ENCODE measurements around the gene ANKH.
"Not testable (repeated sequence)": the region's sequence is repeated elsewhere in the genome, so short reads cannot be mapped to it uniquely, and the experiment has no call there.

Gene ANKH

DNA sequence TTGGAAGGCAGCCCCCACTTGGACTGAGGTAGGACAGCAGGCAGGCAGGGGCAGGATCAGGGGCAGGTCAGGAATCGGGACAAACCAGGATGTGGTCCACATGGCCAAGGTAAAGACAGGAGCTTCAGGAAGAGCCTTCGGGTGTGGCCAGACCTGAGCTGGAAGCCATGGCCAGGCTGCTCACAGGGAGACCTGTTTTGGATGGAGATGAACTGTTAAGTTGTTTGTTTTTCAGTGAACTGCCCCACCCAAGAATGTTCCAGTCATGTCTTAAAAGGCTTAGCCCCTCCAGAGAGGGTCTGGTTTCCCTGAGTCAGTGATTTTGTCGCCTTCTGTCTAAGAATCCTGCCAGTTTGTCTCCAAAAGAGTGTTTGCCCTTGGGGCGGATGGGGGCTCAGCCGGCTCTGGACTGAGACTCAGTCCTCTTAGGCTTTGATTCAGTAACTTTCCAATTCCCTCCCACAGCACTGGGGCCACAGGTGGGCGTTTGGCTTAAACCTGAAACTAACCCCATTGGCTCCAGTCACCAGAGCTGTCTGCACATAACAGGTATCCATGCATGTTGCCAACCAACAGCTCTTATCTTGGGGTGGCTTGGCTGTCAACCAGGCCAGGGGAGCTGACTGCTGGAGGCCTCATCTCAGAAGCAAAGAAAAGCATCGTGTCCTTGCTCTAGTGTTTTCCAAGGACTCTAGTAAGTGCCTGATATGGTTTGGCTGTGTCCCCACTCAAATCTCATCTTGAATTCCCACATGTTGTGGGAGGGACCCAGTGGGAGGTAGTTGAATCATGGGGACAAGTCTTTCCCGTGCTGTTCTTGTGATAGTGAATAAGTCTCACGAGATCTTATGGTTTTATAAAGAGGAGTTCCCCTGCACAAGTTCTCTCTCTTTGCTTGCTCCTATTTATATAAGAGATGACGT lies 11.3 kb upstream of the ANKH start:
- DNase-seq = no peak

DNA sequence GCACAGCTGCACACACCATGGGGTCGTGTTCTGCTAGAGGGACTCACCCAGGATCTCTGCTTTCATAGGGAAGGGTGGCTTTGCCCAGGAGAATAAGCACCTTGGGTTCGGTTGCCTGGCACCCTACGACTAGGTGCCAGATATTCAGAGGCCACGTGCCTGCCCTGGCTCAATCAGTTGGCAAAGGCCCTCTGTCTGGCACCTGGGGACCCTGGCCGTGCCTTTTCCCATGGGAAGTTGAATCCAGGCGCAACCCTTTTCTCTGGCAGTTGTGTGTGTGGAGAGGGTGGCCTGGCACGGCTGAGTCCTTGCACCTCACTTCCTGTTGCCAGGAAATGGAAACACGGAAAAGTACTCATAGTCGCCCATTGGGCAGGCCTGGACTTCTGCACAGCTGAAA lies 10.2 kb upstream of the ANKH start:
- no peak for DNase-seq

DNA sequence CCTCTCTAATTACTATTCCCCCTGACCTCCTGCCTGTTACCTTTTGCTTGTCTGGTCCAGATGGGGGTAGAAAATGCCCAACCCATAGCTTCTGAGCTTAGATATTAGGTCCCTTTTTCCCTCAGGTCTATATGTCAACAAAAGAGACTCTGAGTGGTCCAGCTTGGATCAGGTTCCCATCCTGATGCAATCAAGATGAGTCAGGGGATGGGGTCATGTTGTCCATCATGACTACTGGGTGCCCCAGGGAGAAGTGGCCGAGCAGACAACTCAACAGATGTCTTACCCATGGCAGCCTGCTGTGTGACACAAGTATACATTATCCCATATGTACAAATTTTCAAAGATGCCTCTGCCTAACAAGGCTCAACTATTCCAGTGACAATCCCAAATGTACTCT lies 9.1 kb upstream of the ANKH start:
- no peak for DNase-seq

- no peak for DNase-seq
Observed at GRCh38 chr5:14879937-14880589, 8.5 kb upstream of the ANKH start.

DNA sequence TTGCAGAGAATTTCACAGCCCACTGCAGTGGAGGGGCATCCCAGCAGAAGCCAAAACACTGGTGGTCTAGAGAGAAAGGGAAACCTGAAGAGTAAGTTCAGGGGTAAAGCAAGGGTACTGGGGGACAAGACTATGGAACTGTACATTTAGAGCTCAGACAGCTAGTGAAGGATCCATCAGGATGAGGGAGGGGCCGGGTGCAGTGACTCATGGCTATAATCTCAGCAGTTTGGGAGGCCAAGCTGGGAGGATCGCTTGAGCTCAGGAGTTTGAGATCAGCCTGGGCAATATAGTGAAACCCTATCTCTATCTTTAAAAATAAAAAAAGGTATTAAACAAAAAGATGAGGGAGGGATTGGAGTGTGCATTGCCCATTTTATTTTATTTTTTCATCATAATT lies 7.8 kb upstream of the ANKH start:
- DNase-seq = no peak

DNA sequence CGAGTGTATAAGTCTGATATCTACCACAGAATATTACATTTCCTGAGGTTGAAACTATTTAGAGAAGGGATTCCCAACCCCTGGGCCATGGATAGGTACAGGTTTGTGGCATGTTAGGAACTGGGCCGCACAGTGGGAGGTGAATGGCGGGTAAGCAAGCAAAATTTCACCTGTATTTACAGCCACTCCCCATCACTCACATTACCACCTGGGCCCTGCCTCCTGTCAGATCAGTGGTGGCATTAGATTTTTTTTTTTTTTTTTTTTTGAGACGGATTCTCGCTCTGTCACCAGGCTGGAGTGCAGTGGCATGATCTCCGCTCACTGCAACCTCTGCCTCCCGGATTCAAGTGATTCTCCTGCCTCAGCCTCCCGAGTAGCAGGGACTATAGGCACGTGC lies 6.6 kb upstream of the ANKH start:
- DNase-seq = not testable (repeated sequence)

DNA sequence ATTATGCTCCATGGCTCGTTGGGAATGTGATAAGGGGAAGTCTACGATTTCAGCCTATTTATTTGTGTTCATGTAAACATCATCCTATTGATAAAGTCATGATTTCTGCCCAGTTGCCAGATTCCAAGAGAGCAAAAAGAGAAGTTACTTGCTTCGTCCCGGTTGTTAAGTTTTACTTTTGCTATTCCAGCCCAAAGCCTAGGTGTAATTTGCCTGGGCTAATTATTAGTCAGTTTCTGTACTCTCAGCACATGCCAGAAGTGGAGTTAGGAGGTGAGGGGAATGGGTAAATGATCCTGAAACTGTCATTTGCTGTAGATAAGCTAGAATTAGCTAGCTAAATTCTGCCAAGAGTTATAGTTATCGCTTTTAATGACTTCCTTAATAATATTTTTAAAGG lies 4.5 kb upstream of the ANKH start:
- no peak for DNase-seq

GRCh38 chr5:14873790-14874189 lies 2.2 kb upstream of the ANKH start:
- no peak for DNase-seq

DNA sequence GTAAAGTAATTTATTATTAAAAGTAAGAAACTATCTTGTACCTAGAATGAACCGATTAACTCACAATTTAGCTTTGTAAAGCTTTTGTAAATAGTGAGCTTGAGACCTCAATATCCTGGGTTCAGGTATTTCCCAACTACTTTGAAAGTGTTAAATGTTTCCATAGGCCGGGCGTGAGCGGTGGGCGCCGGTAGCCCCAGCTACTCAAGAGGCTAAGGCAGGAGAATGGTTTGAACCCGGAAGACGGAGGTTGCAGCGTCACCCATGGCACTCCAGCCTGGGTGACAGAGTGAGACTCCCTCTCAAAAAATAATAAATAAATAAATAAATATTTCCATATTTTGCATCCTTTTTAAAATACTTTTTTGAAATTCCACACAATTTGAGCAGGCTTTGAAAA lies 1.5 kb upstream of the ANKH start:
- DNase-seq = no peak

- DNase-seq = peak; percentile 68
Observed at GRCh38 chr5:14872070-14872989, 752 bp upstream of the ANKH start.

- peak; percentile 79 to 83 for DNase-seq
Observed at GRCh38 chr5:14870337-14871213, 1.0 kb downstream of the ANKH start.

DNA sequence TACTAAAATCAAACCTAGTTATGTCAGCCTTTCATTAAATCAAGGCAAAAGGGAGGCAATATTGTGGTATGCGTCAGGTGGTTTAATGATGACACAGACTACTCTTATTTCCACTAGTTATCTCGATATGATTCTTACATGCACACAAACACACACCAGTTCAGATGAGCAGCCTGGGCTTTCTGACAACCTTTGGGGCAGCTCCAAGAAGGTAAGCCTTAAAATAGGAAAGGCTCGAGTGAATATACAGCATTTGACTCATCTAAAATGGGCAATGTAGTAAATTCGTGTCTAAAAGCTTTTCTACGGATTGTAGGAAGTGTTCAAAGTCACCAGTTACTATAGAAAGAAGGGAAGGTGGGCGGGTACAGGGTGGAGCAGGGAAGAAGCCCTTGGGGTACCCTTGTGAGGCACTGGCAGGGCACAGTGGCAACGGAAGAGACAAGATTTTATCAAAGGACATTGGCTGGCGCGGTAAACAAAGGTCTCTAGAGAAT lies 1.9 kb downstream of the ANKH start:
- peak in 1 of 2 donors; percentile 17 for DNase-seq

DNA sequence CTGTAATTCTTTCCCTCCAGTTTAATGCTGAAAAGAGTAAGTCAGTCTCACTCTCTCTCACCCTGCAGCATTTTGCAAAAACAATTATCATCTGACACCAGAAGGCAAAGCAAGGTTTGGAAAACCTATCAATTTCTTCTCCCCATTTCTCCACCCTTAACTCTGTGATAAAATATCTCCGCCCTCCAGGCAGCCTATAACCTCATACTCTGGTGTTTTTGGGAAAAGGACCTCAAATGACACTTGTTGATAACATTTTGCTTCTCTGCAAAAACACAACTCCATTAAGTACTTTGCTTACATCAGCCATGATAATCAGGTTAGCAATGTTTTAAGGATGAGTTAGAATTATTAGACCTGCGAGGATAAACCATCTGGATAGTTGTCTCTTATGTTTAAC lies 2.3 kb downstream of the ANKH start:
- DNase-seq = no peak

DNA sequence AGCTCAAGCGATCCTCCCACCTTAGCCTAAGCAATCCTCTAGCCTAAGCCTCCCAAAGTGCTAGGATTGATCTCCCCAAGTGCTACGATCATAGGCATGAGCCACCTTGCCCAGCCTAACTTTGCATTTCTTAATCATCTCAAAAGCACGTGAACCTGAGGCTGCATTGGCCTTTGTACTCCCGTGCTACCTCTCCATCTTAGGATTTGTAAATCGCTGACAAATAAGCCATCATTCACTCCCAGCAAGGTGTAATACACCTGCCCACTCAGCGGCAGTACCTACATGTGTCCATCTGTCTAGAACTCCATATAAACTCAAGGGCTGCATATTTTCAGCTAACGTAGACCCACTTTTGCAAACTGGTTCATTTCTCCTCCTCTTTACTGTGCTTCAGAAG lies 2.8 kb downstream of the ANKH start:
- DNase-seq = no peak

DNA sequence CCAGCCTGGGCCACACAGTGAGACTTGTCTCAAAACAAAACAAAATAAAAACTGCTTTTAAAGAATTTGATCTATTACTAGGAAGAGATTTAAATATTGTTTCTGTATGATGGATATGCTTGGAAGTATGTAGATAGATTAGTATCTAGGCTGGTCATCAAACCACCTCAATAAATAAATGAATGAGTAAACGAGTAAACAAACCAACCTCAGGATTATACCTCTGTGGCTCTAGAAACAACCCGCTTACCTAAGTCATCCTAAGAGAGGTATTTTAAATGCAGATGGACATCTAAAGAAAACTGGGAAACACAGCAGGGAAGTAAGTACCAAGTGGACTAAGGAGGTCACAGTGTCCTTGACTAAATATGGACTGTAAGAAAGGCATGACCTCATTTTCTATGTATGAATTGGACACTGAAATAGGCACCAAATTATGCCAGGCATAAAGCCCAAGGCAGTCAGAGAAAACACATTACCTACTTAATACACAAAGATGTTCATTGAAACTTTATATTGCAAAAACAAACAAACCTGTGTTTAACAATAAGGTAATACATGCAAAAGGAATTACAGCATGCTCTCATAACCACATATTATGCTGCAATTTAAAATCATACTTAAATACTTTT lies 7.3 kb downstream of the ANKH start:
- no peak for DNase-seq

GRCh38 chr5:14863105-14863504 lies 8.5 kb downstream of the ANKH start:
- DNase-seq = no peak

GRCh38 chr5:14861123-14861765 lies 10.3 kb downstream of the ANKH start:
- DNase-seq = no peak

GRCh38 chr5:14859980-14860379 lies 11.6 kb downstream of the ANKH start:
- no peak for DNase-seq

- DNase-seq = no peak
Observed at GRCh38 chr5:14859150-14859549, 12.4 kb downstream of the ANKH start.

- no peak for DNase-seq
Observed at GRCh38 chr5:14855366-14855765, 16.2 kb downstream of the ANKH start.

DNA sequence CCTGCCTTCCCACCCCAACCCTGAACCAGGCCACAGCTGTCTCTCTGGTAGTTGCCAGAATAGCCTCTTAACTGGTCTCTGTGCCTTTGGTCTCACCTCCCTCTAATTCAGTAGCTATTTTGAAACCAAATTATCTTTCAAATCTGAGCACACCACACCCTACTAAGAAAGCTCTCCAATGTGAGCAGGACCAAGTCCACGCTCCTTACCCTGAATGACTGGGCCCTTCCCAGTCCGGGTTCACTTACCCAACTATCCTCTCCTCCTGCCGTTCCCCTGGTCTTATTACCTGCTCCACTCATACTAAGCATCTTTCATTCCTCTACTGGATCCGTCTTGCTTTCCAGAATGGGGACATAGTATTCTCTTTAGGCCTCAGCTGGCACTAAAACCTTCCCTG lies 16.8 kb downstream of the ANKH start:
- no peak for DNase-seq
